ENCODE results near the gene EFHD2. TPM values are rescaled to one million over a fixed set of nuclear protein-coding genes. Genes with fewer than 3 reads are reported as not detected.

Gene EFHD2
- total RNA-seq, 4 donors from 2014 or later, result 88.0 to 188 (median 174) TPM

GRCh38 chr1:15444468-15445389, 35.0 kb downstream of the EFHD2 start:
- in situ Hi-C loops (cut with MboI; ENCODE audit: low pct_ligation_motif_present in 1 of 4, low pct_unique_long_range_greater_than_20kb in 1 of 4, low sequenced_read_pairs in 3 of 4), result loop anchor here in 3 of 4 donors (25.0 kb wide), 1 partner anchor 307 kb away; no protein-coding TSS in a partner anchor
- intact Hi-C loops (cut with DNase I; ENCODE audit: low total_unique reads), result no loop called here
- no peak for DNase-seq
- Histone ChIP-seq H3K27me3 (peaks cover 4% of the 10 kb centered on the region), H3K4me1 (no peaks in the 10 kb centered on the region), H3K4me3 (no peak overlapping the region), H3K9me3 (no peaks in the 10 kb centered on the region), H3K27ac (no peak overlapping the region), H3K36me3 (no peaks in the 10 kb centered on the region)
- WGBS, 2 donors (ENCODE audit: low coverage in 1 of 2), result 85 to 92% methylated on average over 2 to 17 of the region's 17 CpGs
- no peak for TF ChIP-seq EP300 (IDR thresholded peaks at IDR 0.05; ENCODE audit: low read depth)

- TF ChIP-seq POLR2AphosphoS5 (IDR thresholded peaks at IDR 0.05), result no peak
- TF ChIP-seq CTCF (IDR thresholded peaks at IDR 0.05), result no peak
- no peak for TF ChIP-seq POLR2A (IDR thresholded peaks at IDR 0.05)
- no peak for TF ChIP-seq EP300 (IDR thresholded peaks at IDR 0.05; ENCODE audit: low read depth)
- Histone ChIP-seq H3K9me3 (no peaks in the 10 kb centered on the region), H3K27ac (no peak overlapping the region), H3K4me3 (no peak overlapping the region), H3K36me3 (no peaks in the 10 kb centered on the region), H3K4me1 (no peaks in the 10 kb centered on the region), H3K27me3 (peaks cover 4% of the 10 kb centered on the region)
- DNase-seq, result no peak
- intact Hi-C loops (cut with DNase I; ENCODE audit: low total_unique reads), result no loop called here
- in situ Hi-C loops (cut with MboI; ENCODE audit: low pct_ligation_motif_present in 1 of 4, low pct_unique_long_range_greater_than_20kb in 1 of 4, low sequenced_read_pairs in 3 of 4), result loop anchor here in 3 of 4 donors (25.0 kb wide), 1 partner anchor 308 kb away; no protein-coding TSS in a partner anchor
- WGBS, 2 donors (ENCODE audit: low coverage in 1 of 2), result 60 to 84% methylated on average over 2 to 14 of the region's 14 CpGs
Observed at GRCh38 chr1:15445390-15446122, 35.9 kb downstream of the EFHD2 start.

GRCh38 chr1:15446212-15446611, 36.5 kb downstream of the EFHD2 start:
- Histone ChIP-seq H3K9me3 (no peaks in the 10 kb centered on the region), H3K27me3 (peaks cover 4% of the 10 kb centered on the region), H3K4me1 (no peaks in the 10 kb centered on the region), H3K4me3 (no peak overlapping the region), H3K27ac (no peak overlapping the region), H3K36me3 (no peaks in the 10 kb centered on the region)
- no peak for TF ChIP-seq POLR2AphosphoS5 (IDR thresholded peaks at IDR 0.05)
- TF ChIP-seq CTCF (IDR thresholded peaks at IDR 0.05), result no peak
- intact Hi-C loops (cut with DNase I; ENCODE audit: low total_unique reads) (no loop called here), in situ Hi-C loops (cut with MboI; ENCODE audit: low pct_ligation_motif_present in 1 of 4, low pct_unique_long_range_greater_than_20kb in 1 of 4, low sequenced_read_pairs in 3 of 4) (loop anchor here in 3 of 4 donors (25.0 kb wide), 1 partner anchor 309 kb away; no protein-coding TSS in a partner anchor)
- DNase-seq, result no peak
- WGBS, 2 donors (ENCODE audit: low coverage in 1 of 2), result 59% methylated on average over 4 of the region's 4 CpGs; no CpG with 5 or more reads in 1 of the 2 donors

- TF ChIP-seq EP300 (IDR thresholded peaks at IDR 0.05; ENCODE audit: low read depth), result no peak
- no peak for TF ChIP-seq POLR2AphosphoS5 (IDR thresholded peaks at IDR 0.05)
- TF ChIP-seq POLR2A (IDR thresholded peaks at IDR 0.05), result no peak
- no peak for TF ChIP-seq CTCF (IDR thresholded peaks at IDR 0.05)
- WGBS, 2 donors (ENCODE audit: low coverage in 1 of 2), result 86 to 94% methylated on average over 1 to 3 of the region's 3 CpGs
- Histone ChIP-seq H3K36me3 (no peaks in the 10 kb centered on the region), H3K9me3 (no peaks in the 10 kb centered on the region), H3K27me3 (peaks cover 4% of the 10 kb centered on the region), H3K4me3 (no peak overlapping the region), H3K27ac (no peak overlapping the region), H3K4me1 (no peaks in the 10 kb centered on the region)
- intact Hi-C loops (cut with DNase I; ENCODE audit: low total_unique reads), result no loop called here
- in situ Hi-C loops (cut with MboI; ENCODE audit: low pct_ligation_motif_present in 1 of 4, low pct_unique_long_range_greater_than_20kb in 1 of 4, low sequenced_read_pairs in 3 of 4), result loop anchor here in 3 of 4 donors (25.0 kb wide), 1 partner anchor 312 kb away; no protein-coding TSS in a partner anchor
- no peak for DNase-seq
Observed at GRCh38 chr1:15448877-15449462, 39.3 kb downstream of the EFHD2 start.

All from transverse colon (tissue), 4 donors.